GM23338 (cell line): ENCODE measurements around the gene MPHOSPH9.

Experiments used
- CREB1 ChIP-seq: fragments of 250-450 bp; sonication (Bioruptor Pico); IDR thresholded peaks from 2 replicates; pipeline ENCODE4 v1.5.0; 2020; ENCODE audit warnings: low read depth, mild to moderate bottlenecking, moderate library complexity
- EZH2 ChIP-seq: fragments of 200-600 bp; sonication (generic); IDR thresholded peaks from one replicate; pipeline ENCODE4 v1.8.0; 2017; ENCODE audit warnings: antibody characterized with exemption, mild to moderate bottlenecking, low read depth; ENCODE audit not compliant: unreplicated experiment
- EZH2phosphoT487 ChIP-seq: fragments of 200-600 bp; sonication (generic); IDR thresholded peaks from one replicate; pipeline ENCODE4 v1.8.1; 2018; ENCODE audit warnings: antibody characterized with exemption; ENCODE audit not compliant: unreplicated experiment
- POLR2AphosphoS5 ChIP-seq: IDR thresholded peaks from 2 replicates; pipeline ENCODE4 v1.6.1; 2016; ENCODE audit warnings: antibody characterized with exemption, low read depth
- TF ChIP-seq, protein P1 (sequence below), 2 experiments: fragments of 200-600 bp in 1 of 2; sonication (generic) in 1 of 2; conservative IDR thresholded peaks; 2 replicates each; pipeline versions ENCODE4 v1.5.1 to v1.6.1; 2016 to 2017; ENCODE audit warnings: antibody characterized with exemption in 2 of 2, low read depth in 2 of 2, mild to moderate bottlenecking in 2 of 2, moderate library complexity in 1 of 2
- TF ChIP-seq, protein P2 (sequence below): IDR thresholded peaks from one replicate; pipeline ENCODE4 v1.6.1; 2018; ENCODE audit warnings: antibody characterized with exemption; ENCODE audit not compliant: unreplicated experiment
- TF ChIP-seq, protein P3 (sequence below): fragments of 250-450 bp; sonication (Bioruptor Pico); IDR thresholded peaks from 2 replicates; pipeline ENCODE4 v1.5.0; 2020; ENCODE audit warnings: mild to moderate bottlenecking, moderate library complexity

DNA sequence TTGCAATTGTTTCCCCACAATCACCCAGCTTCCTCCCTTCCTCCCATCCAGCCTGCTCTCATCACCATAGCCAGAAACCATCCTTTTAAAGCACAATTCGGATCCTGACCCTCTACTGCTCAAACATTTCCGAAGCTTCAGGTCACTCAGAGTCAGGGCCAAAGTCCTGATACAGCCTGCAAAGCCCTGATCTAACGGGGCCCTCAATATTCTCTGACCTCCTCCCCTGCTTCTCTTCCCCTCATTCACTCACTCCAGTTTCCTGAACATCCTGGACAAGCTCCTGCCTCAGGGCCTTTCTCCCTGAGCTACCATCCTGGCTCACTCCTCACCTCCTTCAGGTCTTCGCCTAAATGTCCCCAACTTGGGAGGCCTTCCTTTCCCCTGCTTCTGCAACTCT lies 128.1 kb downstream of the MPHOSPH9 start:
- TF ChIP-seq, protein P1, sequence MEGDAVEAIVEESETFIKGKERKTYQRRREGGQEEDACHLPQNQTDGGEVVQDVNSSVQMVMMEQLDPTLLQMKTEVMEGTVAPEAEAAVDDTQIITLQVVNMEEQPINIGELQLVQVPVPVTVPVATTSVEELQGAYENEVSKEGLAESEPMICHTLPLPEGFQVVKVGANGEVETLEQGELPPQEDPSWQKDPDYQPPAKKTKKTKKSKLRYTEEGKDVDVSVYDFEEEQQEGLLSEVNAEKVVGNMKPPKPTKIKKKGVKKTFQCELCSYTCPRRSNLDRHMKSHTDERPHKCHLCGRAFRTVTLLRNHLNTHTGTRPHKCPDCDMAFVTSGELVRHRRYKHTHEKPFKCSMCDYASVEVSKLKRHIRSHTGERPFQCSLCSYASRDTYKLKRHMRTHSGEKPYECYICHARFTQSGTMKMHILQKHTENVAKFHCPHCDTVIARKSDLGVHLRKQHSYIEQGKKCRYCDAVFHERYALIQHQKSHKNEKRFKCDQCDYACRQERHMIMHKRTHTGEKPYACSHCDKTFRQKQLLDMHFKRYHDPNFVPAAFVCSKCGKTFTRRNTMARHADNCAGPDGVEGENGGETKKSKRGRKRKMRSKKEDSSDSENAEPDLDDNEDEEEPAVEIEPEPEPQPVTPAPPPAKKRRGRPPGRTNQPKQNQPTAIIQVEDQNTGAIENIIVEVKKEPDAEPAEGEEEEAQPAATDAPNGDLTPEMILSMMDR (conservative IDR thresholded peaks at IDR 0.05; ENCODE audit: low read depth in 2 of 2) = no peak
- TF ChIP-seq EZH2 = no peak
- no peak for TF ChIP-seq CREB1 (CRISPR knock-in tag)
- TF ChIP-seq, protein P2, sequence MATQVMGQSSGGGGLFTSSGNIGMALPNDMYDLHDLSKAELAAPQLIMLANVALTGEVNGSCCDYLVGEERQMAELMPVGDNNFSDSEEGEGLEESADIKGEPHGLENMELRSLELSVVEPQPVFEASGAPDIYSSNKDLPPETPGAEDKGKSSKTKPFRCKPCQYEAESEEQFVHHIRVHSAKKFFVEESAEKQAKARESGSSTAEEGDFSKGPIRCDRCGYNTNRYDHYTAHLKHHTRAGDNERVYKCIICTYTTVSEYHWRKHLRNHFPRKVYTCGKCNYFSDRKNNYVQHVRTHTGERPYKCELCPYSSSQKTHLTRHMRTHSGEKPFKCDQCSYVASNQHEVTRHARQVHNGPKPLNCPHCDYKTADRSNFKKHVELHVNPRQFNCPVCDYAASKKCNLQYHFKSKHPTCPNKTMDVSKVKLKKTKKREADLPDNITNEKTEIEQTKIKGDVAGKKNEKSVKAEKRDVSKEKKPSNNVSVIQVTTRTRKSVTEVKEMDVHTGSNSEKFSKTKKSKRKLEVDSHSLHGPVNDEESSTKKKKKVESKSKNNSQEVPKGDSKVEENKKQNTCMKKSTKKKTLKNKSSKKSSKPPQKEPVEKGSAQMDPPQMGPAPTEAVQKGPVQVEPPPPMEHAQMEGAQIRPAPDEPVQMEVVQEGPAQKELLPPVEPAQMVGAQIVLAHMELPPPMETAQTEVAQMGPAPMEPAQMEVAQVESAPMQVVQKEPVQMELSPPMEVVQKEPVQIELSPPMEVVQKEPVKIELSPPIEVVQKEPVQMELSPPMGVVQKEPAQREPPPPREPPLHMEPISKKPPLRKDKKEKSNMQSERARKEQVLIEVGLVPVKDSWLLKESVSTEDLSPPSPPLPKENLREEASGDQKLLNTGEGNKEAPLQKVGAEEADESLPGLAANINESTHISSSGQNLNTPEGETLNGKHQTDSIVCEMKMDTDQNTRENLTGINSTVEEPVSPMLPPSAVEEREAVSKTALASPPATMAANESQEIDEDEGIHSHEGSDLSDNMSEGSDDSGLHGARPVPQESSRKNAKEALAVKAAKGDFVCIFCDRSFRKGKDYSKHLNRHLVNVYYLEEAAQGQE = no peak
- no peak for TF ChIP-seq POLR2AphosphoS5
- no peak for TF ChIP-seq EZH2phosphoT487
- TF ChIP-seq, protein P3, sequence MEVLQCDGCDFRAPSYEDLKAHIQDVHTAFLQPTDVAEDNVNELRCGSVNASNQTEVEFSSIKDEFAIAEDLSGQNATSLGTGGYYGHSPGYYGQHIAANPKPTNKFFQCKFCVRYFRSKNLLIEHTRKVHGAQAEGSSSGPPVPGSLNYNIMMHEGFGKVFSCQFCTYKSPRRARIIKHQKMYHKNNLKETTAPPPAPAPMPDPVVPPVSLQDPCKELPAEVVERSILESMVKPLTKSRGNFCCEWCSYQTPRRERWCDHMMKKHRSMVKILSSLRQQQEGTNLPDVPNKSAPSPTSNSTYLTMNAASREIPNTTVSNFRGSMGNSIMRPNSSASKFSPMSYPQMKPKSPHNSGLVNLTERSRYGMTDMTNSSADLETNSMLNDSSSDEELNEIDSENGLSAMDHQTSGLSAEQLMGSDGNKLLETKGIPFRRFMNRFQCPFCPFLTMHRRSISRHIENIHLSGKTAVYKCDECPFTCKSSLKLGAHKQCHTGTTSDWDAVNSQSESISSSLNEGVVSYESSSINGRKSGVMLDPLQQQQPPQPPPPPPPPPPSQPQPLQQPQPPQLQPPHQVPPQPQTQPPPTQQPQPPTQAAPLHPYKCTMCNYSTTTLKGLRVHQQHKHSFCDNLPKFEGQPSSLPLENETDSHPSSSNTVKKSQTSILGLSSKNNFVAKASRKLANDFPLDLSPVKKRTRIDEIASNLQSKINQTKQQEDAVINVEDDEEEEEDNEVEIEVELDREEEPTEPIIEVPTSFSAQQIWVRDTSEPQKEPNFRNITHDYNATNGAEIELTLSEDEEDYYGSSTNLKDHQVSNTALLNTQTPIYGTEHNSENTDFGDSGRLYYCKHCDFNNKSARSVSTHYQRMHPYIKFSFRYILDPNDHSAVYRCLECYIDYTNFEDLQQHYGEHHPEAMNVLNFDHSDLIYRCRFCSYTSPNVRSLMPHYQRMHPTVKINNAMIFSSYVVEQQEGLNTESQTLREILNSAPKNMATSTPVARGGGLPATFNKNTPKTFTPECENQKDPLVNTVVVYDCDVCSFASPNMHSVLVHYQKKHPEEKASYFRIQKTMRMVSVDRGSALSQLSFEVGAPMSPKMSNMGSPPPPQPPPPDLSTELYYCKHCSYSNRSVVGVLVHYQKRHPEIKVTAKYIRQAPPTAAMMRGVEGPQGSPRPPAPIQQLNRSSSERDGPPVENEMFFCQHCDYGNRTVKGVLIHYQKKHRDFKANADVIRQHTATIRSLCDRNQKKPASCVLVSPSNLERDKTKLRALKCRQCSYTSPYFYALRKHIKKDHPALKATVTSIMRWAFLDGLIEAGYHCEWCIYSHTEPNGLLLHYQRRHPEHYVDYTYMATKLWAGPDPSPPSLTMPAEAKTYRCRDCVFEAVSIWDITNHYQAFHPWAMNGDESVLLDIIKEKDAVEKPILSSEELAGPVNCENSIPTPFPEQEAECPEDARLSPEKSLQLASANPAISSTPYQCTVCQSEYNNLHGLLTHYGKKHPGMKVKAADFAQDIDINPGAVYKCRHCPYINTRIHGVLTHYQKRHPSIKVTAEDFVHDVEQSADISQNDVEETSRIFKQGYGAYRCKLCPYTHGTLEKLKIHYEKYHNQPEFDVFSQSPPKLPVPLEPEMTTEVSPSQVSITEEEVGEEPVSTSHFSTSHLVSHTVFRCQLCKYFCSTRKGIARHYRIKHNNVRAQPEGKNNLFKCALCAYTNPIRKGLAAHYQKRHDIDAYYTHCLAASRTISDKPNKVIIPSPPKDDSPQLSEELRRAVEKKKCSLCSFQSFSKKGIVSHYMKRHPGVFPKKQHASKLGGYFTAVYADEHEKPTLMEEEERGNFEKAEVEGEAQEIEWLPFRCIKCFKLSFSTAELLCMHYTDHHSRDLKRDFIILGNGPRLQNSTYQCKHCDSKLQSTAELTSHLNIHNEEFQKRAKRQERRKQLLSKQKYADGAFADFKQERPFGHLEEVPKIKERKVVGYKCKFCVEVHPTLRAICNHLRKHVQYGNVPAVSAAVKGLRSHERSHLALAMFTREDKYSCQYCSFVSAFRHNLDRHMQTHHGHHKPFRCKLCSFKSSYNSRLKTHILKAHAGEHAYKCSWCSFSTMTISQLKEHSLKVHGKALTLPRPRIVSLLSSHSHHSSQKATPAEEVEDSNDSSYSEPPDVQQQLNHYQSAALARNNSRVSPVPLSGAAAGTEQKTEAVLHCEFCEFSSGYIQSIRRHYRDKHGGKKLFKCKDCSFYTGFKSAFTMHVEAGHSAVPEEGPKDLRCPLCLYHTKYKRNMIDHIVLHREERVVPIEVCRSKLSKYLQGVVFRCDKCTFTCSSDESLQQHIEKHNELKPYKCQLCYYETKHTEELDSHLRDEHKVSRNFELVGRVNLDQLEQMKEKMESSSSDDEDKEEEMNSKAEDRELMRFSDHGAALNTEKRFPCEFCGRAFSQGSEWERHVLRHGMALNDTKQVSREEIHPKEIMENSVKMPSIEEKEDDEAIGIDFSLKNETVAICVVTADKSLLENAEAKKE (CRISPR knock-in tag) = no peak
